ENCODE results near the gene OPCML.

- TF ChIP-seq CTCF (optimal IDR thresholded peaks at IDR 0.05 in 1 of 3, IDR thresholded peaks at IDR 0.05 in 1 of 3, conservative IDR thresholded peaks at IDR 0.05 in 1 of 3; ENCODE audit: extremely low read depth in 1 of 3, insufficient read depth in 2 of 3, low read length in 3 of 3) = no peak
- TF ChIP-seq EZH2 (IDR thresholded peaks at IDR 0.05; ENCODE audit: low read length) = no peak
These were observed 22.2 kb downstream of the OPCML start for GRCh38 chr11:133509924-133510697.

Data from keratinocyte (primary cell).